A549 (cell line): Measurements from ENCODE around the gene SRRM4.

Experiments used
- BHLHE40 ChIP-seq: IDR thresholded peaks from 2 replicates; pipeline ENCODE4 v1.6.1; 2012; ENCODE audit warnings: low read depth, low read length, inconsistent platforms
- CEBPB ChIP-seq, 2 experiments: fragments of >200 bp in 1 of 2; sonication (Bioruptor Twin) in 1 of 2; formaldehyde crosslinking in 1 of 2; IDR thresholded peaks; 2 replicates each; pipeline ENCODE4 v1.6.1; 2012 to 2016
- CHD2 ChIP-seq: fragments of 150-350 bp; IDR thresholded peaks from 2 replicates; pipeline ENCODE4 v1.6.1; 2014; ENCODE audit warnings: low read length; ENCODE audit not compliant: partially characterized antibody
- JUN ChIP-seq, 2 experiments: fragments of >200 bp; sonication (Bioruptor Twin); formaldehyde crosslinking; IDR thresholded peaks; 2 replicates in 1 of 2; 3 replicates in 1 of 2; pipeline ENCODE4 v1.6.1; 2016 to 2017
- POLR2A ChIP-seq: IDR thresholded peaks from 2 replicates; pipeline ENCODE4 v1.6.1; 2012; ENCODE audit warnings: mild to moderate bottlenecking, low read length
- POLR2AphosphoS2 ChIP-seq: conservative IDR thresholded peaks from 2 replicates; pipeline ENCODE4 v1.6.1; 2012; ENCODE audit warnings: low read length, improper control_type of control experiment, inconsistent platforms
- ZFP36 ChIP-seq: fragments of 450-650 bp; IDR thresholded peaks from 2 replicates; pipeline ENCODE4 v1.6.1; 2014; ENCODE audit warnings: borderline replicate concordance; ENCODE audit not compliant: partially characterized antibody
- TF ChIP-seq, protein P1 (sequence below): fragments of >200 bp; sonication (Bioruptor Twin); formaldehyde crosslinking; IDR thresholded peaks from 3 replicates; pipeline ENCODE4 v1.5.1; 2016
- TF ChIP-seq, protein P2 (sequence below): fragments of 450-650 bp; IDR thresholded peaks from 2 replicates; pipeline ENCODE4 v1.6.1; 2014; ENCODE audit warnings: antibody characterized with exemption
- TF ChIP-seq, protein P3 (sequence below): fragments of 200-600 bp; sonication (generic); IDR thresholded peaks from 2 replicates; pipeline ENCODE4 v1.6.1; 2016; ENCODE audit warnings: antibody characterized with exemption, mild to moderate bottlenecking, moderate library complexity

DNA sequence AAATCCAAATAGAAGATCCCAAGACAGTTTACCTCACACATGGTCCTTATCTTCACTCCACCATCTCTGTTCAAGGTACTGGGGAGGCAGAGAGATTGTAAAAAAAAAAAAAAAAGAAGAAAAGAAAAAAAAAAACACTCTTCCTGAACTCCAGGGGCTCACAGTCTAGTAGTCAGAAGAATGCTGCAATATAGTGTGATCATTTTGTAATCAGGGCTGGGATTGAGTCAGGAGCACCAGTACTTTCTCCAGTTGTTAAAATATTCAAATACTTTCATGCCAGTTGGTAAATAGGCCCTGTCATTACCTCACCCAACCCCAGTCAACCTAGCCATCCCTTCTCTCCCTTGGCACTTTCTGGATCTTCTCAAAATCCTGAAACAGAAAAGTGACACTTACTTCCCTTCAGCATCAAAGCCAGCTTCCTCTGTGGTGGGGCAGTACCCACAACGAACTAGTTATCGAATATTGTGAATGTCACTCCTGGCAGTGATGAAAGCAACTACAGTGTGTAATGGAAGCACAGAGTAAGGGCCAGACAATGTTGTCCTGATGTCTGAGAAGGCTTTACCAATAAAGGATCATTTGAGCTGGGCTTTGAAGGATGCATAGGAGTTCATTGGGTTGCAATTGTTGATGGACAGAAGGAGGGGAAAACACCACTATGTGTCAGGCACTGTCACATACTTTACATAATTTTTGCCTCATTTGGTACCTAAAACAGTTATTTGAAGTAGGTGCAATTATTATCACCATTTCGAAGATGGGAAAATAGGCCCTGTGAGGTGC, 153.1 kb downstream of the SRRM4 start:
- TF ChIP-seq, protein P1, sequence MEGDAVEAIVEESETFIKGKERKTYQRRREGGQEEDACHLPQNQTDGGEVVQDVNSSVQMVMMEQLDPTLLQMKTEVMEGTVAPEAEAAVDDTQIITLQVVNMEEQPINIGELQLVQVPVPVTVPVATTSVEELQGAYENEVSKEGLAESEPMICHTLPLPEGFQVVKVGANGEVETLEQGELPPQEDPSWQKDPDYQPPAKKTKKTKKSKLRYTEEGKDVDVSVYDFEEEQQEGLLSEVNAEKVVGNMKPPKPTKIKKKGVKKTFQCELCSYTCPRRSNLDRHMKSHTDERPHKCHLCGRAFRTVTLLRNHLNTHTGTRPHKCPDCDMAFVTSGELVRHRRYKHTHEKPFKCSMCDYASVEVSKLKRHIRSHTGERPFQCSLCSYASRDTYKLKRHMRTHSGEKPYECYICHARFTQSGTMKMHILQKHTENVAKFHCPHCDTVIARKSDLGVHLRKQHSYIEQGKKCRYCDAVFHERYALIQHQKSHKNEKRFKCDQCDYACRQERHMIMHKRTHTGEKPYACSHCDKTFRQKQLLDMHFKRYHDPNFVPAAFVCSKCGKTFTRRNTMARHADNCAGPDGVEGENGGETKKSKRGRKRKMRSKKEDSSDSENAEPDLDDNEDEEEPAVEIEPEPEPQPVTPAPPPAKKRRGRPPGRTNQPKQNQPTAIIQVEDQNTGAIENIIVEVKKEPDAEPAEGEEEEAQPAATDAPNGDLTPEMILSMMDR: no peak
- no peak for TF ChIP-seq POLR2A
- no peak for TF ChIP-seq BHLHE40
- no peak for TF ChIP-seq ZFP36
- TF ChIP-seq CHD2: no peak
- TF ChIP-seq, protein P2, sequence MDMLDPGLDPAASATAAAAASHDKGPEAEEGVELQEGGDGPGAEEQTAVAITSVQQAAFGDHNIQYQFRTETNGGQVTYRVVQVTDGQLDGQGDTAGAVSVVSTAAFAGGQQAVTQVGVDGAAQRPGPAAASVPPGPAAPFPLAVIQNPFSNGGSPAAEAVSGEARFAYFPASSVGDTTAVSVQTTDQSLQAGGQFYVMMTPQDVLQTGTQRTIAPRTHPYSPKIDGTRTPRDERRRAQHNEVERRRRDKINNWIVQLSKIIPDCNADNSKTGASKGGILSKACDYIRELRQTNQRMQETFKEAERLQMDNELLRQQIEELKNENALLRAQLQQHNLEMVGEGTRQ: no peak
- no peak for TF ChIP-seq JUN (IDR thresholded peaks at IDR 0.05)
- no peak for TF ChIP-seq POLR2AphosphoS2
- TF ChIP-seq, protein P3, sequence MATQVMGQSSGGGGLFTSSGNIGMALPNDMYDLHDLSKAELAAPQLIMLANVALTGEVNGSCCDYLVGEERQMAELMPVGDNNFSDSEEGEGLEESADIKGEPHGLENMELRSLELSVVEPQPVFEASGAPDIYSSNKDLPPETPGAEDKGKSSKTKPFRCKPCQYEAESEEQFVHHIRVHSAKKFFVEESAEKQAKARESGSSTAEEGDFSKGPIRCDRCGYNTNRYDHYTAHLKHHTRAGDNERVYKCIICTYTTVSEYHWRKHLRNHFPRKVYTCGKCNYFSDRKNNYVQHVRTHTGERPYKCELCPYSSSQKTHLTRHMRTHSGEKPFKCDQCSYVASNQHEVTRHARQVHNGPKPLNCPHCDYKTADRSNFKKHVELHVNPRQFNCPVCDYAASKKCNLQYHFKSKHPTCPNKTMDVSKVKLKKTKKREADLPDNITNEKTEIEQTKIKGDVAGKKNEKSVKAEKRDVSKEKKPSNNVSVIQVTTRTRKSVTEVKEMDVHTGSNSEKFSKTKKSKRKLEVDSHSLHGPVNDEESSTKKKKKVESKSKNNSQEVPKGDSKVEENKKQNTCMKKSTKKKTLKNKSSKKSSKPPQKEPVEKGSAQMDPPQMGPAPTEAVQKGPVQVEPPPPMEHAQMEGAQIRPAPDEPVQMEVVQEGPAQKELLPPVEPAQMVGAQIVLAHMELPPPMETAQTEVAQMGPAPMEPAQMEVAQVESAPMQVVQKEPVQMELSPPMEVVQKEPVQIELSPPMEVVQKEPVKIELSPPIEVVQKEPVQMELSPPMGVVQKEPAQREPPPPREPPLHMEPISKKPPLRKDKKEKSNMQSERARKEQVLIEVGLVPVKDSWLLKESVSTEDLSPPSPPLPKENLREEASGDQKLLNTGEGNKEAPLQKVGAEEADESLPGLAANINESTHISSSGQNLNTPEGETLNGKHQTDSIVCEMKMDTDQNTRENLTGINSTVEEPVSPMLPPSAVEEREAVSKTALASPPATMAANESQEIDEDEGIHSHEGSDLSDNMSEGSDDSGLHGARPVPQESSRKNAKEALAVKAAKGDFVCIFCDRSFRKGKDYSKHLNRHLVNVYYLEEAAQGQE: no peak
- TF ChIP-seq CEBPB (IDR thresholded peaks at IDR 0.05): no peak
